ENCODE data around the gene TBCD.

Gene TBCD

DNA sequence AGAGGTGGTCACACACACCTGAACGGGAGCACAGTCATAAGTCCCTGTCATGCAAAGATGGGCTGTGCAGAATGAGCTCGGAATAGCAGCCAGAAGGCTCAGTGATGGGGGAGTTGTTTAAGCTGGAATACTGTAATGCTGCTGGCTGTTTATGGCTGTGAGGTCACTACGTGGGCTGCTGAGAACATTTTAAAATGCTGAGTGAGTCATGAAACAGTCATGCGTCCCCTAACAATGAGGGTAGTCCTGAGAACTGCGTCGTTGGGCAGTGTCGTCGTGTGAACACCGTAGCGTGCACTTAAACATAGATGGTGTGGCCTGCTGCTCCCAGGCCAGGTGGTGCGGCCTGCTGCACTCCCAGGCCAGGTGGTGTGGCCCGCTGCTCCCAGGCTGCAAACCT lies 39.7 kb downstream of the TBCD start:
- no peak for DNase-seq (ENCODE audit: low read depth)

GRCh38 chr17:82793974-82794630 lies 42.2 kb downstream of the TBCD start:
- no peak for DNase-seq (ENCODE audit: low read depth)

DNA sequence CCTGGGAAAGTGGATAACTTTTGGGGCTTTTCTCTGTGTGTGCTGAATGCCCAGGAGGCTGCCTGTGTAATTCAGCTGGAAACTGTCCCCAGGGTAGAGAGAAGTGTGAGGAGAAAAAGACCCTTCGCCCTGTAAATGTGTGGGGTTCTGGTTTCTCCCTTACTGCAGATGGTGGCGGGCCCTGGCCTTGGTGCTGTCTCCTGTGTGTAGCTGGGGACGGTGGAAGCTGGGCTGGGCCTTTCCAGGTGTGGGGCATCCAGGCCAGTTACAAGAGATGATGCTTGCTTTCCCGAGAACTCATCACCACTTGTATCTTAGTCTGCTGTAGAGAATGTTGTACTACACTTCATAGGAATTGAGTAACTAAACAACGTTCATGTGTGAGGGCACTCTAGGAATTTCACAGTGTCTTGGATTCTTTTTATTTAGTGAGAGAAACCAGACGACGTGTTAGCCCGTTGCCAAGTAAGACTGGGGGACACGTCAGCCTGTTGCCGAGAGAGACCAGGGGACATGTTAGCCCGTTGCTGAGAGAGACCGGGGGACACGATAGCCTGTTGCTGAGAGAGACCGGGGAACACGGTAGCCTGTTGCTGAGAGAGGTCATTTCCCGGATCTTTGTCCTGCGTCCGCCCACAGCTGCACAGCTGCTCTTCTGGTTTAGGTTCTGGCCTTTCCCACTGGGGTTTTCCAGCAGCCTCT lies 43.1 kb downstream of the TBCD start:
- DNase-seq (ENCODE audit: low read depth), result no peak

- no peak for DNase-seq (ENCODE audit: low read depth)
Measured at GRCh38 chr17:82795615-82796014, 43.8 kb downstream of the TBCD start.

GRCh38 chr17:82797061-82797460 lies 45.2 kb downstream of the TBCD start:
- no peak for DNase-seq (ENCODE audit: low read depth)

DNA sequence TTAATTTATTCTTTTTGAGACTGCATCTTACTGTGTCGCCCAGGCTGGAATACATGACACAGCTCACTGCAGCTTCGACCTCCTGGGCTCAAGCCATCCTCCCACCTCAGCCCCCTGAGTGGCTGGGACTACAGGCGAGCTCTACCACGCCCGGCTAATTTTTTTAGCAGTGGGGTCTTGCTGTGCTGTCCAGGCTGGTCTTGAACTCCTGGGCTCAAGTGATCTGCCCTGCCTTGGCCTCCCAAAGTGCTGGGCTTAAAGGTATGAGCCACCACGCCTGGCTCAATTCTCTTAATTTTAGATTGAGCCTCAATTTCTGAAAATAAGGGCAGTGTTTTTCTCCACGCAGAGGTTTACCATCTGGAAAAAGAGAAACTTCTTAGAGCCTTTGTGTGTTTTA lies 46.9 kb downstream of the TBCD start:
- no peak for DNase-seq (ENCODE audit: low read depth)

- DNase-seq (ENCODE audit: low read depth), result no peak
Measured at GRCh38 chr17:82799591-82799990, 47.7 kb downstream of the TBCD start.

- DNase-seq (ENCODE audit: low read depth), result no peak
Measured at GRCh38 chr17:82800885-82801284, 49.0 kb downstream of the TBCD start.

- DNase-seq (ENCODE audit: low read depth), result no peak
Measured at GRCh38 chr17:82801377-82801970, 49.6 kb downstream of the TBCD start.

- DNase-seq (ENCODE audit: low read depth), result no peak
Measured at GRCh38 chr17:82802075-82802780, 50.4 kb downstream of the TBCD start.

GRCh38 chr17:82803185-82803584 lies 51.3 kb downstream of the TBCD start:
- DNase-seq (ENCODE audit: low read depth), result no peak

DNA sequence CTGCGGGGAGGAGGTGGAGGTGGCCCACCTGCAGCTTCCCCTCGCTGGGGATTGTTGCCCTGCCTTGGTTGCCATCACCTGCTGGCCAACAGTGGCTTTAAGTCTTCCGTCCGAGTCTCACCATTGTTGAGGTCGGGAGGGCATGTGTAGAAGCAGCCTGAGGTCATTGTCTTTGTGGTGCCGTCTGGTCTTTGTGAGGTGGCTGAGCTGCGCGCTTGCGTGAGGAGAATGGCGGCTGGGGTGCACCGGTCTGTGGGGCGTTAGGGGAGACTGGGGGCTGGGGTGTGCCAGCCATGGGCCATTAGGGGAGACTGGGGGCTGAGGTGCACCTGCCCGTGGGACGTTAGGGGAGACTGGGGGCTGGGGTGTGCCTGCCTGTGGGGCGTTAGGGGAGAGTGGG lies 51.7 kb downstream of the TBCD start:
- no peak for DNase-seq (ENCODE audit: low read depth)

GRCh38 chr17:82804442-82805191 lies 52.8 kb downstream of the TBCD start:
- DNase-seq (ENCODE audit: low read depth), result no peak

DNA sequence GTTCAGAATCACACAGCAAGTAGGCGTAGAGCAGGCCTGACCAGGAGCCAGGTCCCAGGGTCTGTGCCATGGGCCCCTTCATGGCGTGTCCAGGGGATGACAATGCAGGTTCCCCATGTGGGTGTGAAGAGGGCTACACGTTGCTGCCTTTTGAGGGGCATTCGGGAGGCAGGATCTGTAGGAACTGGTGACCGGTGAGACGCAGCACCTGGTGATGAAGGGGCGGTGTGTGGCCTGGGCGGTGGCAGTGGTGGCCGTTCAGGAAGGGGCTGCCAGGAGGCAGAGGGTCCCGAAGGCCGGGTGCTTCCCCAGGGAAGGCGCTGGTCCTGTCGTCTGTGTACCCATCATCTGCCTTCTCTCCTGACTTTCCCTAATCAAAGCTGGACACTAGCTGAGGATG lies 53.4 kb downstream of the TBCD start:
- no peak for DNase-seq (ENCODE audit: low read depth)

- no peak for DNase-seq (ENCODE audit: low read depth)
Measured at GRCh38 chr17:82805823-82806222, 54.0 kb downstream of the TBCD start.

GRCh38 chr17:82806645-82807044 lies 54.8 kb downstream of the TBCD start:
- no peak for DNase-seq (ENCODE audit: low read depth)

- DNase-seq (ENCODE audit: low read depth), result no peak
Measured at GRCh38 chr17:82807101-82807500, 55.2 kb downstream of the TBCD start.

DNA sequence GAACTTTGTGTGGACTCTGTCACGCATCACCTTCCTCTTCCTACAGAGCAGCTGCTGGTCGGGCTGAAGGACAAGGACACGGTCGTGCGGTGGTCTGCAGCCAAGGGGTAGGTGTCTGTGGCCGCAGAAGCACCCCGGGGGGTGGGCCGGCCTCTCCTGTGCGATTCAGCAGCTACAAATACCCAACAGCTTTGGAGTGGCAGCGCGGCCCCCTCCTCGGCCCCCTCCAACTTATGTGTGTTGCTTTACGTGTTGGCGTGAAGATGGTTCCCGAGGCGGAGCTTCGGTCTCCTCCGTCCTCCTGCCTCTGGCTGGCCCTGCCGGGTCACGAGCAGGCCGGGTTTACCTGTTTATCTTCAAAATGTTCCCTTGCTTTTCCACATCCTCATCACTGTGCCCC lies 55.7 kb downstream of the TBCD start:
- DNase-seq (ENCODE audit: low read depth), result no peak

GRCh38 chr17:82808006-82808405 lies 56.1 kb downstream of the TBCD start:
- DNase-seq (ENCODE audit: low read depth), result no peak

DNA sequence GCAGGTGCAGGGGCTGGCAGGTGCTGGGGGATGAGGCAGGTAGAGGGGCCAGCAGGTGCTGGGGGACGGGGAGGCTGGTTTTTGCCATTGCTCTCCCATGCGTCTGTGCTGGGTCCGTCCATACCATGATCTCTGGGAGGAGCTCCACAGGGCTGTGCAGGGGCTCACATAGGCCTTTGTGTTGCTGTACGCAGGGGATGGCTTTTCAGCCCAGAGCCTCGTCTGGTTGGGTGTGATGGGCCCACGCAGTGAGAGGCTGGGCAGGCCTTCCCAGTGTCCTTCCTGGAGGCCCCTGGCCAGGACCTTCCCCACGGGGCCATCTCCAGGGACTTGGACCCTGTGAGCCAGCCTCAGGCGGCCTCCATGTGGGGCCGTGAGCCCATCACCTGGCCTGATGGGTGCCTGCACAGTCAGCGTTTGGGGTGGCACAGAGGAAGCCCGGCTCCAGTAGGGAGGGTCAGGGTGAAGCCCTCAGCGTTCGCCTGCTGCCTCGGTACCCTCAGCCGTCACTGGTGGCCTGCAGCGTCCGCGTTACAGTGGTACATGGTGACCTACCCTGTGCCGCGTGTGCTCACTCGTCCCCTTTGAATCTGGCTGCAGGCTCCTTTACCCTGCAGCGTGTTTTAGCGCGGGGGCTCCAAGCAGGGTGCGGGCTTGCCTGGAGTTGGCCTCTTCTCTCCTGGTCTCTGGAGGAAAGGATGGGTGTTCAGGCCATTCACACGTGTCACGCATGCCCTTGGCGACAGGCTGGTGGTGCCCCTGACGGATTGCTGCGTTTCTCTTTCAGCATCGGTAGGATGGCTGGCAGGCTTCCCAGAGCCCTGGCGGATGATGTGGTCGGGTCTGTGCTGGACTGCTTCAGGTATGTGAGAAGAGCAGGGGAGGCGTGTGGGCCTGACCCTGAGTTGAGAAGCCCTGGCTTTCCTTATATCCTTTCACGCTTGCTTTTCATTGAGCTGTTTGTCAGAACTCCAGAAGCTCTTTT lies 57.3 kb downstream of the TBCD start:
- no peak for DNase-seq (ENCODE audit: low read depth)
